ENCODE measurements around the gene STK33.
A peak's percentile ranks its signal among the peaks of the same experiment; 100 is the strongest.

STK33 gene

DNA sequence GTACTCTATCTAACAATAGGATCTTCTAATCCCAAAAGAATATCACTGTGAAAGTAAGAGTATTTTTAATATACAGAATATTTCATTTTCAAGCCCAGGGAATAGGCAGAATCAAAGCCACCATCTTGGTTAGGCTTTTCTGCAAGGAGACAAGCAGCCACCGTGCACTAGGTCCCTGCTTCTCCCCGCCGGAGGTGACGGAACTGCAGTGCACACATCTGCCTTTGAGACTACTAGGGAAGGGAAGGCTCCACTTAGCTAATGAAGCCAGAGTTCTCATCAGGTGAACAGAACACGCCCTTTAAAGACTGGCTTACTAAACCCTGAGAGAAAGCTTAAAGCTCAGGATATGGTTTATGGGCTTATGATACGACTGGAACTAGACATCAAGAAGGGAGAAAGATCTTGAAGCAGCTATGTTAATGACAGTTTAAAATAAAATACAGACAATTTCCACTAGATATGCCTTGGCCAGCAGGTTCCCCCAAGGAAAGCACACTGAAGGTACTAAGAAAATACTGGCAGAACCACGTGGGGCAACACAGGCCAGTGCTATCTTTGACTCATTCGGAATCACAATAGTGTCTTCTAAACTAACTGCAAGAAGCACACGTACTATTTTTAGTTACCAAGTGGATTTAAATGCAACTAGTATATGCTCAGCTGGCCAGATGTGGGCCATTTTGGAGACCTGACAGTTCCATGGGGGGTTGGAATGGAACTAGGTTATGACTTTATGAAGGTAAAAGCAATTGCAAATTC, 203.0 kb downstream of the STK33 start:
- no peak for TF ChIP-seq CTCF (conservative IDR thresholded peaks at IDR 0.05; ENCODE audit: control insufficient read depth, insufficient read depth, low read depth, low read length)
- H3K4me3 ChIP-seq (ENCODE audit: control insufficient read depth, low read depth, low read length), result no peak overlapping the region
- no peak for DNase-seq (ENCODE audit: low read depth)

DNA sequence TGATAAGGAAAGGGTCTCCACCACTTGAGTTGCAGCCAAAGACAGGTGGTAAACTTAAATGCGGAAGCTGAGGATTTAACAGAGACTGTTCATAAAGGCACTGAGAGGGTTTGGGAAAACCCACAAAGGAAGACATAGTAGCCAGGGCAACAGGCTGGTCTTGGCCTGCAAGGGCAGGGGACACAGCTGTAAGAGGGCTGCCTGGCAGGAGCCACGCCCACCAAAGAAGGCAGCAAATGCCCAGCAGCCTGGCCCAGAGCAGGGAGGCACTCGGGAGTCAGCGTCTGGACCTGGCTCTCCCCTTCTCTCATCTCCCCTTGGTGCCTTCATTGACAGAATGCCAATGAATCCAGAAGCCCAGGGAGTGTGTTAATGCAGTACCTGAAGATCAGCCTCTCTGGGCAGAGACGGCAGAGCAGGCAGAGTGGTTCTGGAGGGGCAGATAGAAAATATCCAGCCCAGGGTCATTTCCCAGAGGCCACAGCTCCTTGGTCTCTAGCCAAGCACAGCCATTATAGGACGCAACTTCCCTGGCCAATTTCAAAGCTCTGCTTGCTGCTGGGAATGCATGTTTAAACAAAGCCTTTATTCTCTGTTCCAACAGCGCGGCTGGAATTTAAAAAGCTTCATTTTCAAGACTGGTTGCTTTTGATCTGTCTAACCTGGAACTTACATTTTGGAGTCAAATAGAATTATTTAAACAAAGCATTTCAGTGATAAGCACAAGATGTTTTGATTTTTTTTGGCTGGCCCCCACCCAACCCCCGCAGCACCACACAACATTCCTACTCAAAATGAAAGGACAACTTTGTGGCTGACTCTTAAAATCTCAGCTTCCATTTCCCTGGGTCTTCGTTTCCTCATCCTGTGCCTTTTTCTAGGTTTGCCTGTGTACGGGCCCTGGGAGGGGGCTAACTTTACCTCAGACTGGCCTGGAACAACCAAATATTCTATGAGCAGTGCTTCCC, 204.7 kb downstream of the STK33 start:
- no peak overlapping the region for H3K4me3 ChIP-seq (ENCODE audit: control insufficient read depth, low read depth, low read length)
- no peak for TF ChIP-seq CTCF (conservative IDR thresholded peaks at IDR 0.05; ENCODE audit: control insufficient read depth, insufficient read depth, low read depth, low read length)
- DNase-seq (ENCODE audit: low read depth), result no peak

DNA sequence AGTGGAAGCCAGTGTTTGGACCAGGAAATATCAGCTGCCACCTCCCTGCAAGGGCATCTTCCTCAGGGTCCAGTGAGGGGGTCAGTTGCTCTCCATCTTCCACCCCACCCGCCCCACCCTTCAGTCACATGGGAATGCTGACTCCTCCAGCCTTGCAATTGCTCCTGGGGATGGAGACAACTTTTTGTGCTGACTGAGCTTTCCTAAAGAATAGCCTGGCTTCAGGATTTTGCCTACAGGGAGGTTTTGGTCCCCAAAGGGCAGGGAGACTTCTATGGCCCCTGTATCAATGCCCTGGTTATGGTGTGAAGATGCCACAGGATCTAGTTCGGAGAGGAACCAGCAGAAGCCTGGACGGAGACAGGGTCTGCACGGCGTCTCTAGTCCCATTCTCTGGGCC, 206.3 kb downstream of the STK33 start:
- TF ChIP-seq CTCF (conservative IDR thresholded peaks at IDR 0.05; ENCODE audit: control insufficient read depth, insufficient read depth, low read depth, low read length), result no peak
- H3K4me3 ChIP-seq (ENCODE audit: control insufficient read depth, low read depth, low read length), result no peak overlapping the region
- DNase-seq (ENCODE audit: low read depth), result no peak

DNA sequence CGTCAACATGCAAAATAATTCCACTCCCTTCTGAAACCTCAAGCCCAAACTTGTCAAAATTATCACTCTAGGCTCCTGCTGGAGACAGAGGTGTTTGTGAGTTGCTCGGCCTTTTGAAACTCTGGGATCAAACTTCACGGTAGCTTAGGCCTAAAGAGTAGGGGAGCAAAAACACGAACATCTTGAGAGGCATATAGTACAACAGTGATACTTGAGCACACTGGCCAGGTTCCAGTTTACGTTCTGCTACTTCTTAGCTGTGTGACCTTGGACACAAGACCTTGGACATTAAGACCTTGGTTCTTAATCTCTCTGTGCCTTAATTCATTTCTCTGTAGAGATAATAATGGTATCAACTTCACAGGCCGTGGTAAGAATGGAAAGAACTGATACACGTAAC, 206.9 kb downstream of the STK33 start:
- no peak overlapping the region for H3K4me3 ChIP-seq (ENCODE audit: control insufficient read depth, low read depth, low read length)
- no peak for TF ChIP-seq CTCF (conservative IDR thresholded peaks at IDR 0.05; ENCODE audit: control insufficient read depth, insufficient read depth, low read depth, low read length)
- DNase-seq (ENCODE audit: low read depth), result no peak

DNA sequence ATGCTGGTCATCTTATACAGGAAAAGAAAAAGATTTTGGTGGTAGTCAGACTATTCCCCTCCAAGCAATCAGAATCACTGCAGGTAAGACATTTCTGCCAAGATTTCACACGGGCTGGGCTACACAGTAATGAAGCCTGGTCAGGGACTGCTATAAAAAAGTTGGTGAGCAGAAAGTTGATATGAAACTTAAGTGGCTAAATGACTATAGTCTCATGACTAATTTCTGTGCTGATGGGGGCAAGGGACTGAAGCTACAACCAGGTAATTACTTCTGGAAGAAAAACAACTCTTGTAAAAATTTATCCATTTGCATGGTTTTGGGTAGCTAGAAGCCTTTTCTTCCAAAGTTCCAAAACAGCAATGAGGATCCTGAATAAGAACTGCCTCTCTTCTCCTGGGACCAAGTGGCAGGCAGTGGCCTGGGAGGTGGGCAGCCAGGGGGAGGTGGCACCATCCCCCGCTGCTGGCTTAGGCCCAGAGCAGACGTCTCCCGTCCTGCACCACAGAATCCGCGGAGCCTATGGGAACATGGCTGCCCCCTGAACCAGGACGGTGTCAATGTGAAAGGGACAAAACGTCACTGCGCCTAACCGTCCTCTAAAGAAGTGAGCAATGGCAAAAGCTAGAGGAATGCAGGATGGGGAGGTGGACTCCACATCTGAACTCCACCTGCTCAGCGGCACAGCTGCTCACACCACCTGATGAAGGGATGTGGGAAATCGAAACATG, 207.7 kb downstream of the STK33 start:
- no peak for TF ChIP-seq CTCF (conservative IDR thresholded peaks at IDR 0.05; ENCODE audit: control insufficient read depth, insufficient read depth, low read depth, low read length)
- no peak for DNase-seq (ENCODE audit: low read depth)
- no peak overlapping the region for H3K4me3 ChIP-seq (ENCODE audit: control insufficient read depth, low read depth, low read length)

DNA sequence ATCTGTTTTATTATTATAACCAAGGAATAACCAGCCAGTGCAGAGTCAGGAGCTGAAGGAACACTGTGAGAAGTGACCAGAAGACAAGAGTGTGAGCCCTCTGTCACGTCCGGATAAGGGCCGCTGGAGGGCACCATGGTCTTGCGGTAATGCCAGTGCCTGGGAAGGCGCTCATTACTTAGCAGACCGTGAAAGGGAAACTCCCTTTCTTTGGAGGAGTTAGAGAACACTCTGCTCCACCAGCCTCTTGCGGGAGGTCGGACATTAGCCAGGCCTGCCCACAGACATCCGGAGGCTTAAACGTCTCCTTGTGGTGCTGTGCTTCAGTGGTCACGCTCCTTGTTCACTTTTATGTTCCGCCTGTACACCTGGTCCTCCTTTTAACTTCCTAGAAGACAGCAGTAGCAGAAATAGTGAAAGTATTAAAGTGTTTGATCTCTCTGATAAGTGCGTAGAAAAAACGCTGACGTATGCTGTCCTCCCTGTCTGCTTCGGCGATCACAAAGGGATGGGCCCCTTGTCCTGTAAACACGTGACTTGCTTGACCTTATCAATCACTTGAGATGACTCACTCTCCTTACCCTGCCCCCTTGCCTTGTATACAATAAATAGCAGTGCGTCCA, 209.7 kb downstream of the STK33 start:
- H3K4me3 ChIP-seq (ENCODE audit: control insufficient read depth, low read depth, low read length), result no peak overlapping the region
- TF ChIP-seq CTCF (conservative IDR thresholded peaks at IDR 0.05; ENCODE audit: control insufficient read depth, insufficient read depth, low read depth, low read length), result no peak
- peak; percentile 6 for DNase-seq (ENCODE audit: low read depth)
